KOPT-K1 (cell line): ENCODE results near the gene IGFBP6.

ENCODE experiments used
- H3K27ac ChIP-seq: fragments of 200-600 bp; sonication (generic); 2 replicates; pipeline ENCODE4 v1.5.1; 2016; ENCODE audit warnings: antibody characterized with exemption, mild to moderate bottlenecking, low read depth, low read length; ENCODE audit not compliant: poor library complexity, severe bottlenecking
- H3K36me3 ChIP-seq: fragments of 200-600 bp; sonication (generic); 2 replicates; pipeline ENCODE4 v1.5.1; 2017; ENCODE audit warnings: antibody characterized with exemption, mild to moderate bottlenecking, low read length, moderate library complexity; ENCODE audit not compliant: insufficient read depth
- H3K9me3 ChIP-seq: fragments of 200-600 bp; sonication (generic); 2 replicates; pipeline ENCODE4 v1.5.1; 2017; ENCODE audit warnings: antibody characterized with exemption, low read length, mild to moderate bottlenecking; ENCODE audit not compliant: insufficient read depth, poor library complexity, severe bottlenecking

Gene IGFBP6, protein sequence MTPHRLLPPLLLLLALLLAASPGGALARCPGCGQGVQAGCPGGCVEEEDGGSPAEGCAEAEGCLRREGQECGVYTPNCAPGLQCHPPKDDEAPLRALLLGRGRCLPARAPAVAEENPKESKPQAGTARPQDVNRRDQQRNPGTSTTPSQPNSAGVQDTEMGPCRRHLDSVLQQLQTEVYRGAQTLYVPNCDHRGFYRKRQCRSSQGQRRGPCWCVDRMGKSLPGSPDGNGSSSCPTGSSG

DNA sequence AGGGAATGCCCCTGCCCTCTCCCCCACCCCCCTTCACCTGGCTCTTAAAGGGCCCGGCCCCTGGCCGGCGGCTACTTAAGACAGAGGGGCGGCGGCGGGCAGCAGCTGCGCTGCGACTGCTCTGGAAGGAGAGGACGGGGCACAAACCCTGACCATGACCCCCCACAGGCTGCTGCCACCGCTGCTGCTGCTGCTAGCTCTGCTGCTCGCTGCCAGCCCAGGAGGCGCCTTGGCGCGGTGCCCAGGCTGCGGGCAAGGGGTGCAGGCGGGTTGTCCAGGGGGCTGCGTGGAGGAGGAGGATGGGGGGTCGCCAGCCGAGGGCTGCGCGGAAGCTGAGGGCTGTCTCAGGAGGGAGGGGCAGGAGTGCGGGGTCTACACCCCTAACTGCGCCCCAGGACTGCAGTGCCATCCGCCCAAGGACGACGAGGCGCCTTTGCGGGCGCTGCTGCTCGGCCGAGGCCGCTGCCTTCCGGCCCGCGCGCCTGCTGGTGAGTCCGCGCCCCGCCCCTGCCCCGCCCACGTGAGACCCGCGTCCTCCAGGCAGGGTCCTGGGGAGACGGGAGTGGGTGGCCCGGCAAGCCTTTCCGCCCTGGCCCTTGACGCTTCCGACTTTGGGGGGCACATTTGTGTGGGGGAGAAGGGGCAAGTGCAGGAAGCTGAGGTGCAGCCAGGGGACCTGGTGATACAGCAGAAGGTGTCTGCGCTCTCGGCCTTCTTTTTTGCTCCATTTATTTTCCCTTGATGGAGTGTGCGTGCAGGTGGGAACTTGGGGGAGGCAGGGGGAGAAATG is at the start of gene IGFBP6:
IGFBP6 (plus strand) TSS at position 104 of the 790 bp plus-strand sequence; CDS start at position 155, 51 bp downstream.
- Histone ChIP-seq H3K9me3 (no peaks in the 10 kb centered on the region), H3K27ac (peak within 1 kb of the TSS; percentile 61), H3K36me3 (no peaks in the 10 kb centered on the region)

DNA sequence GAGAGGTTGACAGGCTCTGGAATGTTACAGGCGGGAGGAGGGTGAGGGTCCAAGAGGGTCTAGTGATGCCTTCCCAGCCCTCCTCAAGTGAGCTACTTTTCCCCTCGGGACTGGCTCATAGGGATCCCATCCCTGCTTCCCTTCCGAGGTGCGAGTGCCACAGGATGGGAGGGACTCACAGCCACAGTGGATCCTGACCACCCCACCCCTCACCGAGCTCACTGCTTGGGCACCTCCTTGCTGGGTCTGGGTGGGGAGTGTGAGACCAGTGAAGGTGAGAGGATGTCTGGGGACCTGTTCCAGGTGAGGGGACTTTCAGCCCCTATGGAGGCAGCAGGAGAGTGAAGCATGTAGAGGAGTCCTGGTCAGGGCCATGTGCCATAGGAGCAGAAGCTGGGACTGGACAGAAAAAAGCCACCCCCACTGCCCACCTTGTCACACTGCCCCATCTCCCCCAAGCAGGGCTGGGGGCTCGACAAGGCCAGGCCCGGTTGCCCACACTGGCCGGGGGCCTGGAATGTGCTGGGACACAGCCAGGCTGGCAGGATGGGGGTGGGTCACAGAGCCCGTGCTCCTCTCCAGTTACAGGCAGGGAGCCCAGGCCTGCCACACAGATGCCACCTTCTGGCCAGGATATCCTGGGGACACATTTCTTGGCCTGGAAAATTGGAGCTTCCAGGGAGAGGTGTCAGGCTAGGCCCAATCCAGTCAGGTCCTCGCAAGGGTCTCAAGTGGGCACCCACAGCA is 49.3 kb upstream of the IGFBP6 start:
- Histone ChIP-seq H3K9me3 (no peaks in the 10 kb centered on the region), H3K36me3 (no peaks in the 10 kb centered on the region), H3K27ac (no peak overlapping the region)

DNA sequence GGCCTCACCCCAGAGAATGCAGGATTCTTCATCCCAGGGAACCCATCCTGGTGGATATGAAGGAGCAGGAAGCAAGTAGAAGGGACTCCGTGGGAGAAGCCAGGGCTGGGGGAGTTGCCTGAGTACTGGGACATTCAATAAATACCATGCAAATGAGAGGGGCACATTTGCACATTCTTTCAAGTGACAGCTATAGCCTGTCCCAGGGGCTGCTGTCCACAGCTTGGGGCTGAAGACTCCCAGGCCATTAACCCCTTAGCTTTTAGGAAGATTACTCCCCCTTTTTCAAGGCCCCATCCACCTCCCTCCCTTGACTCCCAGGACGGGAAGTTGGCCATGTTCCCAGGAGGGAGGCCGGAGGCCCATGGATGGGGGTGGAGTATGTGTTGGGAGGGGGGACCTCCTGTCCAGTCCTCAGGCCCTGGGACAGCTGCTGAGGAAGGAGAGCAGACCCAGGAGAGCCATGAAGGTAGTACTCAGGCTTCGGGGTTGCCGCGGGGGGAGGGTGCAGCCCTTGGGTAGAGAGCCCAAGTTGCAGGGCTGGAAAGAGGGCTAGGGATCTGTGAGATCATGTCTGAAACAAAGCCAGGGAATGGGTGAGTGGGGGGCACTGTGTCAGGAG is 48.6 kb upstream of the IGFBP6 start:
- Histone ChIP-seq H3K27ac (no peak overlapping the region), H3K36me3 (no peaks in the 10 kb centered on the region), H3K9me3 (no peaks in the 10 kb centered on the region)

- Histone ChIP-seq H3K9me3 (no peaks in the 10 kb centered on the region), H3K36me3 (no peaks in the 10 kb centered on the region), H3K27ac (no peak within 1 kb of the TSS)
Observed at GRCh38 chr12:53049571-53050318, 47.7 kb upstream of the IGFBP6 start, which contains the start of gene TNS2. Gene TNS2 (plus strand): TSS chr12:53050065. CDS start chr12:53050186, 121 bp downstream.

DNA sequence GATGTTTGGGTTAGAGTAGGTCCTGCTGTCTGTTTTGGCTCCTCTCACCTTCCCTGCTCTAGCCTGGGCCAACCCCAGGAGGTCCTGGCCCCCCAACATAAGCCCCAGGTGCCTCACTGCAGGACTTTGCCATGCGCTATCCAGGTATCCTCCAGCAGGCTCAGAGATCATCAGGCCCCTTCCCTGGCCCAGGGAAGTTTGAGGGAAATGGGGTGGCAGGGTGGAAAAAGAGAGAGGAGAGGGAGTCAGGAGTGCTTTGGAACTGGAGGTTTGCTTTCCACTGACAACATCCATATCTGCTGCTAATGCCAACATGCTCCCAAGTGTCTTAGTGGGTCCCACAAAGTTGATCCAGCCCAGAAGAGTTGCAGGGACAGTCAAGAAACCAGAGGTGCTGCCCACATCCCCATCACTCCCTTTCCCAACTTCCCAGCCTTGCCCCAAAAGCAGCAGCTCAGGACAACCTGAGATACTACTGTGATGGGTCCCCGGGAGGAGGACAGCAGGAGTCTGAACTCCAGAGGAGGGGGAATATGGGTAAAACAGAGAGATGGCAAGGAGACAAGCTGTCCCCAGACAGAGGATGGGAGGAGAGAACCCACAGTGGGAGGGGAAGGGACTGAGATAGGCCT is 46.9 kb upstream of the IGFBP6 start:
- Histone ChIP-seq H3K9me3 (no peaks in the 10 kb centered on the region), H3K36me3 (no peaks in the 10 kb centered on the region), H3K27ac (no peak overlapping the region)

DNA sequence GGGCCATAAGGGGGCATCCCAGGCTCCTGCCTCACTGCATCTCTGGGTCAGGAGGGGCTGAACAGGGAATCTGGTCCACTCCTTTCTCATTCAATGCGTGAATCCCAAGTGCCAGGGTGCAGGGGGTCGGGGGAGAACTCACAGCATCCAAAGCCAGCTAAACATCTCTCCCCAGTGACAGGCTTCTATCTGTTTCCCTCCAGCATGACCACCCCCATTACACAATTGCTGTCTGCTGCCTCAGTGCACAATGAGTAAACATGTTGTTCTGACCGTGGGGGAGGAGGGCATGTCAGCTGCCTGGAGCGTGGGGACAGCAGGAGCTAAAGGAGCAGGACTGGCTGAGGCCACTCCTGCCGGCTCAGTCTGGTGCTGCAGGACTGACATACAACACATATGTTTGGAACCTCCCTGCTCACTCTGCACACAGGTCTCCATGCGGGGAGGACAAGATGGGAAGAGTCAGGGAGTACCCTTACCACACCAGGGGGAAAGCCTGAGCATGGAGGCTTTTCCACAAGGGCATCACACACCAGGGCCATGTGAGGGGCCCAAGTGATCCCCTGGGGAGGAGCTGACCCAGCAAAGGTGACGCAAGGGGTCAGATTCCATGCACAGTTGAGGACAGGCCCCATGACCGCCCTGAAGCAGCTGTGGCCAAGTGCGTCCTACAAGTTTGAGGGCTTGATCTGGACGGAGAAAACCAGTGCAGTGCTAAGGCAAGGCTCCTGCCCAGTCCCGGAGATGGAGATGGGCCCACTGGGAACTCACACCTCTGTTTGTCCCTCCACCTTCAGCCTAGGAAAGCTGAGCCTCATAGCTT is 46.2 kb upstream of the IGFBP6 start:
- no peaks in the 10 kb centered on the region for H3K9me3 ChIP-seq
- no peak overlapping the region for H3K27ac ChIP-seq
- no peaks in the 10 kb centered on the region for H3K36me3 ChIP-seq

DNA sequence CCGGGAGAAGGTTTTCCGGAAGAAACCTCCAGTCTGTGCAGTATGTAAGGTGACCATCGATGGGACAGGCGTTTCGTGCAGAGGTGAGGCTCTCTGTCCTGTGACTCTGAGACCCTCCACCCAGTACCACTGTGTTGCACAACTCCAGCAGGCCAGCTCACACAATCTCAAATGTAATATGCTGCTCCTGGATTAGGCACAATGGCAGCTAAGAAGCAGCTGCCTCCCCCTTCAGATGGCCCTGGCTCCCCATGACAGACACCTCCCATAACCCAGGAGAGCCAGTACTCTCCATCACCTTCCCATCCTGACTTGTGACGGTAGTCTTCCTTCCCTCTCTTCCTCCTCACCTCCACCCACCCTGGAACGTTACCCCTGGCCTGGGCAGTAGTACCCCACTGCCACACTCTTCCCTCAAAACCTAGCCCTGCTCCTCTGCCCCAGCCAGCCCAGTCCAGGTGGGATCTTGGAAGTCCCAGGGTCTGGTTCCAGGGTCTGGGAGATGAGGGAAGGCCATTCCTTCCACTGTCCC is 45.5 kb upstream of the IGFBP6 start:
- no peaks in the 10 kb centered on the region for H3K9me3 ChIP-seq
- no peaks in the 10 kb centered on the region for H3K36me3 ChIP-seq
- H3K27ac ChIP-seq, result no peak overlapping the region

GRCh38 chr12:53052419-53053217 is 44.8 kb upstream of the IGFBP6 start:
- no peak overlapping the region for H3K27ac ChIP-seq
- no peaks in the 10 kb centered on the region for H3K36me3 ChIP-seq
- H3K9me3 ChIP-seq, result no peaks in the 10 kb centered on the region

DNA sequence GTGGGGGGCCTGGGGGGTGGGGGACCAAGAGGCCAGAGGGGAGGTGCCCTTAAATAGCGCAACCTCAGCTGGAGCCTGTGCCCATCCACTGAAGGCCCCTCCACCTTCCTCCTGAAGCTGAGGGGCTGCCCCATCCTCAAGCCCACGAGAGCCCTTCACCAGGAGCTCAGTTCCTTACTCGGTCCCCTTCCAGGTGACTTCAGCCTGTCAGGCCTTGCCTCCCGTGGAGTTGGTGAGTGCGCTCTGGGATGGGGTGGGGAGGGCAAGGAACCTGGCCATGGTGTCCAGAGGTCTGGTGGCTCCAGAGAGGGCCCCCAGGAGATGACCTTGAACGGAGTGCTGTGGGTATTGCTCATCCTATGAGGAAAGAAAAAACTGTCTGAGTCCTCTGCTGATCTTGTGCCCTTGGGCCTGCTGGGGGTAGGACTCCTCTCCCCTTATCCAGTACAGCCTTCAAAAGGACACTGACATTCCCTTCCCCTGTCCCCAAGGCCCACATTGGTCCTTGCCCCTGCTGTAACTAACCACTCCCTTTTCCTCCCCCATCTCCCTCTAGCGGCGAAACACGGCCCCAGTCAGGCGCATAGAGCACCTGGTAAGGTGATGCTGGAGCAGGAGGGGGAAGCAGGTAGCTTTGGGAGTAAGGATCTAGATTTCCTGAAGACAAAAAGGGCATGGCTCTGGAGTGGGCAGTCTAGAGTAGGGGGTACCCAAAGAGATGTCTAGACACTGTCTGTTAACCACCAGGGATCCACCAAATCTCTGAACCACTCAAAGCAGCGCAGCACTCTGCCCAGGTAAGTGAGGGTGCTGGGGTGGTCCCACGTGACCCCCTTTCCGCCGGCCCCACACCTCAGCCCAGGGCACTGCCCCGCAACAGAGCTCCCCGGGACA is 44.0 kb upstream of the IGFBP6 start:
- H3K36me3 ChIP-seq, result no peaks in the 10 kb centered on the region
- H3K27ac ChIP-seq, result no peak overlapping the region
- H3K9me3 ChIP-seq, result no peaks in the 10 kb centered on the region

DNA sequence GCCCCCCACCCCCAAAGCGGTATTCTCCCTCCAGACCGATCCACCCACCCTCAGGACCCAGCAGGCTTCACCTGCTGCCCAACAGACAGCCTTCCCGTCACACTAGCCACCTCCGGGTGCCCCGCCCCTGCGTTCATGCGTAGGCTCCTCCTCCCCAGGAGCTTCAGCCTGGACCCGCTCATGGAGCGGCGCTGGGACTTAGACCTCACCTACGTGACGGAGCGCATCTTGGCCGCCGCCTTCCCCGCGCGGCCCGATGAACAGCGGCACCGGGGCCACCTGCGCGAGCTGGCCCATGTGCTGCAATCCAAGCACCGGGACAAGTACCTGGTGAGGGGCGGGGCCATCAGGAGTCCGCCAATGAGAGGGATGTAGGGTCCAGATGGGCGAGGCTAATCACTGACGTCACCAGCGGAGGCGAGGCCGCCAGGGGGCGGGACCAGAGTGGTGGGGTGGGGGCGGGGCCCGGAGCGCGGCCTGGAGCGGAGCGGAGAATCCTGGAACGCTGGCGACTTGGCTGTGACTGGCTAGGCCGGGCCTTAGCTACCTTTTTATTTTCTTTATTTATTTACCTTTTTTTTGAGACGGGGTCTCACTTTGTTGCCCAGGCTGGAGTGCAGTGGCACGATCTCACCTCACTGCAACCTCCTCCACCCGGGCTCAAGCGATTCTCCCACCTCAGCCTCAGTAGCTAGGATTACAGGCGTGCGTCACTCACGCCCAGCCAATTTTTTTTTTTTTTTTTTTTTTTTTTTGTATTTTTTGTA is 43.2 kb upstream of the IGFBP6 start:
- no peaks in the 10 kb centered on the region for H3K9me3 ChIP-seq
- no peak overlapping the region for H3K27ac ChIP-seq
- H3K36me3 ChIP-seq, result no peaks in the 10 kb centered on the region

DNA sequence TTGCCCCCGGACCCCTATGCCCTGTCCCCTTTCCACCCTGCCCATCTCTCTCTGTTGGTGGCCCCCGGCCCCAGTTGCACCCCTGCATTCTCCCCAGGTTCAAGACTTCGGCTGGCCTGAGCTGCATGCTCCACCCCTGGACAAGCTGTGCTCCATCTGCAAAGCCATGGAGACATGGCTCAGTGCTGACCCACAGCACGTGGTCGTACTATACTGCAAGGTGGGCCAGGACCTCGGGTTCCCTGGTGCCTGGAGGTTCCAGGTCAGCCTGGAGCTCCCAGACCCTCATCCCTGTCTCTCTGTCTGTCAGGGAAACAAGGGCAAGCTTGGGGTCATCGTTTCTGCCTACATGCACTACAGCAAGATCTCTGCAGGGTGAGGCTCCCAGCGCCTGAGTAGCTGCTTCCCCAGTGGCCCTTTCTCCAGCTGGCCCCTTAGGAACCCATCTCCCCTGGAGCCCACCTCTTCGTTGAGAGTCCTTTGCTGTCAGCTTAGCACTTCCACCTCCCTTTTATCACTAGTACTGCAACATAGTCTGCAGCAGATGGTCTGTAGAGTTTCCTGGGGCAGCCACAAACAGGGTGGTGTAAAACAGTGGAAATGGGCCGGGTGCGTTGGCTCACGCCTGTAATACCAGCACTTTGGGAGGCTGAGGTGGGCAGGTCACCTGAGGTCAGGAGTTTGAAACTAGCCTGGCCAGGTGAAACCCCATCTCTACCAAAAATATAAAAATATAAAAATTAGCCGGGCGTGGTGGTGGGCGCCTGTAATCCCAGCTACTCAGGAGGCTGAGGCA is 41.8 kb upstream of the IGFBP6 start:
- Histone ChIP-seq H3K27ac (no peak overlapping the region), H3K36me3 (no peaks in the 10 kb centered on the region), H3K9me3 (no peaks in the 10 kb centered on the region)
